NCI-H1694 (cell line): ENCODE measurements around the gene PLAA.
"Not testable (repeated sequence)": the region's sequence is repeated elsewhere in the genome, so short reads cannot be mapped to it uniquely, and the experiment has no call there.

Experiments
- DNase-seq: peaks from one replicate; lab custom pipeline; 2025; lab: John Stamatoyannopoulos, UW

The PLAA gene

DNA sequence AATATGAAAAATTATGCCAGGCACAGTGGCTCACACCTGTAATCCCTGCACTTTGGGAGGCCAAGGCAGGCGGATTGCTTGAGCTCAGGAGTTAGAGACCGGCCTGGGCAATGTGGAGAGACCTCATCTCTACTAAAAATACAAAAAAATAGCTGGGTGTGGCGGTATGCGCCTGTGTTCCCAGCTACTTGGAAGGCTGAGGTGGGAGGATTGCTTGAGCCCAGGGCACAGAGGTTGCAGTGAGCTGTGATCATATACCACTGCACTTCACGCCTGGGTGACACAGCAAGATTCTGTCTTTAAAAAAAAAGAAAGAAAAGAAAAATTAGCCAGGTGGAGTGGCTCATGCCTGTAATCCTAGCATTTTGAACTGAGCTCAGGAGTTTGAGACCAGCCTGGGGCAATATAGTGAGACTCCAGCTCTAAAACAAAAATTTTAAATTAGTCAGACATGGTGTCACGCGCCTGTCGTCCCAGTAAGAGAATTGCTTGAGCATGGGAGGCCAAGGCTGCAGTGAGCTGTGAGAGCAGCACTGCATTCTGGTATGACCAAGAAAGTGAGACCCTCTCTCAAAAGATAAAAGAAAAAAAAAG, 18.0 kb downstream of the PLAA start:
- no peak for DNase-seq

GRCh38 chr9:26925609-26926008, 21.4 kb downstream of the PLAA start:
- DNase-seq, result no peak

DNA sequence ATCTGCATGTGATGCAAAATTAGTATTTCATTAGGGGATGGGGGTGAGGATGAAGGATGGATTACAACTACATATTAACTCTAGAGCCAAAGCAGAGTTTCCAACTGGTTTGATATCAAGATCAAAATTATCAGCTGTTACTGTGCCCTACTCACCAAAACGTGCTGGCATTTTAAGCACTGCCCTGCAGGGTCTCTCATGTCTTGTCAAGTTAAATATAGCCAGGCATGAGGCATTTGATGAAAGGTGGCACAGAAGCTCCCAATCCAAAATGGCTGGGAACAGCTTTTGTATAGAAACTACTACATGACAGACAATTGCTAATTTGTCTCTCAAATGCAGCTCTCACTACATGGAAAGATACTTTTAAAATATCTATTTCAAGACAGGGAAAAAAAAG, 27.3 kb downstream of the PLAA start:
- no peak for DNase-seq

GRCh38 chr9:26913138-26913668, 33.8 kb downstream of the PLAA start:
- DNase-seq, result no peak

GRCh38 chr9:26904671-26905070, 42.4 kb downstream of the PLAA start:
- DNase-seq, result no peak

- no peak for DNase-seq
Observed at GRCh38 chr9:26904070-26904469, 43.0 kb downstream of the PLAA start.

DNA sequence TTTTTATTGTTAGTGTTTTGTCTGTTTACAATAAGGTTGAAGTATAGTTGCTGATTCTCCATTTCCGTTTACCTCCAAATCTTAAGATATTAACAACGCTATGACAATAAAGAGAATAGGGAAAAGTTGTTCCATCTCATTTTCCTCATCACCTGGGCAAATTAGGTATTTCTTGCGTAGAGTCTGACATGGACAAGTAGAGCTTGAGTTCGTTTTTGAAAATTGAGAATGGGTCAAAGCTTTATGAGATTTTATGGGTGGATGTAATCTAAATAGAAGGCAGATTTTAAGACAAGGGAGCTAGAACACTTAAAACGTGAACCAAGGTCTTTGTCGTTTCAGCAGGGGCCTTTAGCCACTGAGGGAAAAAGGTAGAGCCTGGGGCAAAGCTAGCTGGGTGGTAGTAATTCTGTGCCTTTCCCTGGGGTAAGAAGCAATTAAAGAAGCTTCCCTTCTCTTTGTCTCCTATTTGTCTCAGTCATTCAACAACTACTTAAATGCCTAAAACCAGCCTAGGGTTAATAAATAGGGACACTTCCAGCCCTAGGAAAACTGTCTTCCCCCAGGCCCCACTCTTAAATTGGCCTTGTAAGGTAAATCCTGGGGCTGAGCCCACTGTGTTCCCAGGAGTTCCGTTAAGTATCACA, 53.9 kb downstream of the PLAA start:
- no peak for DNase-seq

- peak; percentile 92 for DNase-seq
Observed at GRCh38 chr9:26892251-26893029, 54.6 kb downstream of the PLAA start, which contains the start of gene CAAP1. CAAP1 (minus strand) TSS chr9:26892802; CDS start chr9:26892715, 87 bp downstream.

DNA sequence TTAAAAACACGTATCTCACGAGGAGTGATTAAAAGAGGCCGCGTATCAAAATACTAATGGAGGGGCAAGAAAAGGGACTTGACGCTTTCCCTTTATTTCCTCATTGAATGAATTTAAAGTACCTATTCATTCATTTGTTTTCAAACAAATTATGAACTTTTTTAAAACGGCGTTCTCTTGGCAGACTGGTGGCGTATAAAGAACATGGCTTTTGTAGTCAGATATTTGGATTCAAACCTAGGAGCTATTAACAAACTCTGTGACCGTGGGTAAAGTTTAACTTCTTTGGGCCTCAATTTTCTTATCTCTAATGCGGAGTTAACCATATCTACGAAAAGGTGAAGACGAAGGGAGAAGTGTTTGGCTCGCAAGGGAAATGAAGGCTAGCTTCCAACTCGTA, 55.3 kb downstream of the PLAA start:
- no peak for DNase-seq

DNA sequence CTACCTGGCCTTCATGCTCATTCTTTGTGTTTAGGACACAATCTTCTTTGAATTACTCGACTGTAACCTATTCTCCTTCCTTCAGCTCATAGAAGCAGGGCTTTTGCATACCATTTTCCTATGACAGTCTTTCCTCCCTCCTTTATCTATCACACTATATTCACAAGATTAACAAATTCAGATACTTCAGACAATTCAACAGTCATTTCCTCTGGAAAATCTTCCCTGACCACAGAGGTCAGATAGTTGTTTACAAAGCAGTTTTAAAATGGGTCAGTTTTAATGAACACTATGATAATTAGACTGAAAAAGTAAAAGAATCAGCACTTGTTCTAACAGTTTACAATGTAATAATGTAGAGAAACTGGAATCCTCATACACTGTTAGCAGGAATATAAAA, 58.8 kb downstream of the PLAA start:
- DNase-seq, result no peak

DNA sequence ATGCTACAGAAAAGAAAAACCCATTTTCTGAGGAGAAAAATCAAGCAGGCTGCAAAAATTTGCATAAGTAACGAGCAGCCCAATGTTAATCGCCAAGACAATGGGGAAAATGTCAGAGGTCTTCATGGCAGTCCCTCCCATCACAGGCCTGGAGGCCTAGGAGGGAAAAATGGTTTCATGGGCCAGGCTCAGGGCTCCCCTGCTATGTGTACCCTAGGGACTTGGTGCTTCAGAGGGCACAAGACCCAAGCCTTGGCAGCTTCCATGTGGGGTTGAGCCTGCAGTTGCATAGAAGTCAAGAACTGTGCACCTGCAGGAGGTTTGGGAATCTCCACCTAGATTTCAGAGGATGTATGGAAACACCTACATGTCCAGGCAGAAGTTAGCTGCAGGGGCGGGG, 64.9 kb downstream of the PLAA start:
- no peak for DNase-seq

DNA sequence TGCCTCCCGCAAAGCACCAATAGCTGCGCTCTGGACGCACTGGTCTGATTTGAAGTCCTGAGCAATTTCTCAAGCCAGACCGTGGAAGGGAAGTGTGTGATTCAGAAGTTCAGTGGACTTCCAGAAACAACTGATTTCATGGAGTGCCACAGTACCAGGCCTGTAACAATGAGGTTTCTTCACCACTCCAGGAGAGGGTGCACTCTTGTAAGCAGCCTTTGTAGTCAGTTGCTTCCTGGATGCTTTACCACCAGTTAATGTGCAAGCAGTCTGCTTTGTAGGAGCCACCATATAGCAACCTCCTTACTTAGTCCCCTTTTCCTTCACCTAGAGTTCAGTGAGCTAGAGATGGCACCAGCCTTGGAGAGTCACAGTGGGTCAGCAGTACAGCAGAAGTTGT, 66.8 kb downstream of the PLAA start:
- DNase-seq, result no peak

GRCh38 chr9:26875155-26875554, 71.9 kb downstream of the PLAA start:
- not testable (repeated sequence) for DNase-seq

GRCh38 chr9:26870292-26870691, 76.8 kb downstream of the PLAA start:
- DNase-seq, result no peak

- DNase-seq, result no peak
Observed at GRCh38 chr9:26863074-26863473, 84.0 kb downstream of the PLAA start.

- DNase-seq, result peak; percentile 57
Observed at GRCh38 chr9:26856413-26857032, 90.5 kb downstream of the PLAA start.
